Suprapubic skin (tissue), 4 donors: Measurements from ENCODE around the gene TMUB1. TPM values are rescaled to one million over a fixed set of nuclear protein-coding genes. Genes with fewer than 3 reads are reported as not detected.
"Not testable (repeated sequence)": the region's sequence is repeated elsewhere in the genome, so short reads cannot be mapped to it uniquely, and the experiment has no call there.

Experiments
- DNase-seq, 2 donors: peaks; one replicate each; pipeline ENCODE4 v3.0.0-alpha.2; 2019; ENCODE audit warnings: low spot score in 2 of 2
- H3K27ac ChIP-seq: fragments of 200-600 bp; sonication (generic); one replicate; pipeline ENCODE4 v1.5.1; 2019
- H3K27me3 ChIP-seq: fragments of 200-600 bp; sonication (generic); one replicate; pipeline ENCODE4 v1.5.1; 2019
- H3K36me3 ChIP-seq: fragments of 200-600 bp; sonication (generic); one replicate; pipeline ENCODE4 v1.5.1; 2019
- H3K4me1 ChIP-seq: fragments of 200-600 bp; sonication (generic); one replicate; pipeline ENCODE4 v1.5.1; 2019
- H3K4me3 ChIP-seq: fragments of 200-600 bp; sonication (generic); one replicate; pipeline ENCODE4 v1.5.1; 2019; ENCODE audit warnings: mild to moderate bottlenecking
- H3K9me3 ChIP-seq: fragments of 200-600 bp; sonication (generic); one replicate; pipeline ENCODE4 v1.5.1; 2019
- EP300 ChIP-seq: sonication (generic); formaldehyde crosslinking; IDR thresholded peaks from one replicate; pipeline ENCODE4 v1.6.1; 2017; ENCODE audit warnings: antibody characterized with exemption
- POLR2A ChIP-seq, 2 donors: fragments of 450-650 bp; IDR thresholded peaks; one replicate each; pipeline ENCODE4 v1.6.1; 2017; ENCODE audit warnings: antibody characterized with exemption in 2 of 2, mild to moderate bottlenecking in 2 of 2, moderate library complexity in 2 of 2
- POLR2AphosphoS5 ChIP-seq, 3 donors: sonication (generic); formaldehyde crosslinking; IDR thresholded peaks; one replicate each; pipeline ENCODE4 v1.6.1; 2017; ENCODE audit warnings: antibody characterized with exemption in 3 of 3
- WGBS: methylation state at CpG from one replicate; pipeline ENCODE4 v1.1.5; 2018; 5-methylcytosine and 5-hydroxymethylcytosine counted together
- total RNA-seq, 4 donors: library from RNA; depleted of rRNA; stranded (reverse); fragments of >200 nt; gene quantifications; one replicate each; pipeline ENCODE4 v1.1.0, GENCODE V29; 2016
- TF ChIP-seq, protein P1 (sequence below), 2 donors: fragments of 200-600 bp in 1 of 2; fragments of 450-650 bp in 1 of 2; sonication (generic) in 1 of 2; IDR thresholded peaks; one replicate each; pipeline ENCODE4 v1.5.1; 2016 to 2019; ENCODE audit warnings: antibody characterized with exemption in 2 of 2, mild to moderate bottlenecking in 1 of 2, moderate library complexity in 1 of 2

The TMUB1 gene
- total RNA-seq, 4 donors from 2014 or later: 32.5 to 50.3 (median 45.7) TPM

DNA sequence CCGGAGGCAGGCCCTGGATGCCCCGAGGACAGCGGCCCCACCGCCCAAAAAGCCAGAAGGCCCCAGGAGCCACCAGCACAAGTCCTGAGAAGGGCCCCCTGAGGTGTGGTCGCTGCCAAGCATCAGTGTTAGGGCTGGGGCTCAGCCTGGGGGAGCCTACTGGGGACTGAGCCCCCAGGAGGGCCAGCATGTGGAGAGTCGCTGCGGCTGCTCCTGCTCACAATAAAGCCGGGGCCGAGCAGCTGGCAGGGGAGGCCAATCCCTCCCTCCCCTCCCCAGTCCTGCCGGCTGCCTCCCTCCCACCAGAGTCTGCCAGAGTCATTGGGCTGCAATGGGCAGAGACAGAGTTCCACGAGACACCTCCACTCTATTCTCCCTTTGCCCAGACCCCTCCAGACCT lies 38.0 kb downstream of the TMUB1 start:
- no peaks in the 10 kb centered on the region for H3K27me3 ChIP-seq
- peaks cover 6% of the 10 kb centered on the region for H3K4me1 ChIP-seq
- H3K36me3 ChIP-seq: peaks cover 42% of the 10 kb centered on the region
- H3K9me3 ChIP-seq: no peaks in the 10 kb centered on the region
- no peak for TF ChIP-seq POLR2AphosphoS5 (IDR thresholded peaks at IDR 0.05)
- TF ChIP-seq POLR2A (IDR thresholded peaks at IDR 0.05): no peak
- no peak for TF ChIP-seq EP300
- TF ChIP-seq, protein P1, sequence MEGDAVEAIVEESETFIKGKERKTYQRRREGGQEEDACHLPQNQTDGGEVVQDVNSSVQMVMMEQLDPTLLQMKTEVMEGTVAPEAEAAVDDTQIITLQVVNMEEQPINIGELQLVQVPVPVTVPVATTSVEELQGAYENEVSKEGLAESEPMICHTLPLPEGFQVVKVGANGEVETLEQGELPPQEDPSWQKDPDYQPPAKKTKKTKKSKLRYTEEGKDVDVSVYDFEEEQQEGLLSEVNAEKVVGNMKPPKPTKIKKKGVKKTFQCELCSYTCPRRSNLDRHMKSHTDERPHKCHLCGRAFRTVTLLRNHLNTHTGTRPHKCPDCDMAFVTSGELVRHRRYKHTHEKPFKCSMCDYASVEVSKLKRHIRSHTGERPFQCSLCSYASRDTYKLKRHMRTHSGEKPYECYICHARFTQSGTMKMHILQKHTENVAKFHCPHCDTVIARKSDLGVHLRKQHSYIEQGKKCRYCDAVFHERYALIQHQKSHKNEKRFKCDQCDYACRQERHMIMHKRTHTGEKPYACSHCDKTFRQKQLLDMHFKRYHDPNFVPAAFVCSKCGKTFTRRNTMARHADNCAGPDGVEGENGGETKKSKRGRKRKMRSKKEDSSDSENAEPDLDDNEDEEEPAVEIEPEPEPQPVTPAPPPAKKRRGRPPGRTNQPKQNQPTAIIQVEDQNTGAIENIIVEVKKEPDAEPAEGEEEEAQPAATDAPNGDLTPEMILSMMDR (IDR thresholded peaks at IDR 0.05): no peak
- no peak overlapping the region for H3K4me3 ChIP-seq
- DNase-seq: no peak
- H3K27ac ChIP-seq: no peak overlapping the region
- WGBS: 83% methylated on average over 1 of the region's 11 CpGs

DNA sequence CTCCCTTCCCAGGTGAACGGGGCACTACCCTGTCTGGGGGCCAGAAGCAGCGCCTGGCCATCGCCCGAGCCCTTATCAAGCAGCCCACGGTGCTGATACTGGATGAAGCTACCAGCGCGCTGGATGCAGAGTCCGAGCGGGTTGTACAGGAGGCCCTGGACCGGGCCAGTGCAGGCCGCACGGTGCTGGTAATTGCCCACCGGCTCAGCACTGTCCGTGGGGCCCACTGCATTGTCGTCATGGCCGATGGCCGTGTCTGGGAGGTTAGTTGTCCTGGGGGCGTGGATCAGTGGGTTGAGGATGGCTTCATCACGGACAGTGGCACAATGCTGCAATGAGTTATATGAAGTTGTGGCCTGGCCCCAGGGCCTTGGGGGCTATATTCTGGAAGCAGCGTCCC lies 39.3 kb downstream of the TMUB1 start:
- no peak for TF ChIP-seq POLR2AphosphoS5 (IDR thresholded peaks at IDR 0.05)
- TF ChIP-seq, protein P1 (IDR thresholded peaks at IDR 0.05): no peak
- TF ChIP-seq EP300: no peak
- no peak for TF ChIP-seq POLR2A (IDR thresholded peaks at IDR 0.05)
- no peaks in the 10 kb centered on the region for H3K9me3 ChIP-seq
- H3K36me3 ChIP-seq: peaks cover 42% of the 10 kb centered on the region
- H3K4me3 ChIP-seq: no peak overlapping the region
- no peak overlapping the region for H3K27ac ChIP-seq
- H3K27me3 ChIP-seq: no peaks in the 10 kb centered on the region
- H3K4me1 ChIP-seq: peaks cover 17% of the 10 kb centered on the region
- DNase-seq: no peak
- 93% methylated on average over 9 of the region's 20 CpGs for WGBS

DNA sequence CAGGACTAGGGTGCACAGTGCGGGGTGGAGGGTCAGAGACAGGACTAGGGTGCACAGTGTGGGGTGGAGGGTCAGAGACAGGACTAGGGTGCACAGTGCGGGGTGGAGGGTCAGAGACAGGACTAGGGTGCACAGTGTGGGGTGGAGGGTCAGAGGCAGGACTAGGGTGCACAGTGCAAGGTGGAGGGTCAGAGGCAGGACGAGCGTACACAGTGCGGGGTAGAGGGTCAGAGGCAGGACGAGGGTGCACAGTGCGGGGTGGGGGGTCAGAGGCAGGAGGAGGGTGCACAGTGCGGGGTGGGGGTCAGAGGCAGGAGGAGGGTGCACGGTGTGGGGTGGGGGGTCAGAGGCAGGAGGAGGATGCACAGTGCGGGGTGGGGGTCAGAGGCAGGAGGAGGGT lies 39.8 kb downstream of the TMUB1 start:
- H3K27ac ChIP-seq, H3K4me3 ChIP-seq, DNase-seq, H3K27me3 ChIP-seq, H3K9me3 ChIP-seq: not testable (repeated sequence)
- Histone ChIP-seq H3K36me3 (peaks cover 42% of the 10 kb centered on the region), H3K4me1 (peaks cover 22% of the 10 kb centered on the region)
- WGBS: 85% methylated on average over 10 of the region's 10 CpGs

GRCh38 chr7:151040616-151041375 lies 42.5 kb downstream of the TMUB1 start:
- Histone ChIP-seq H3K27me3 (no peaks in the 10 kb centered on the region), H3K4me3 (no peak overlapping the region), H3K36me3 (peaks cover 64% of the 10 kb centered on the region), H3K27ac (no peak overlapping the region), H3K9me3 (no peaks in the 10 kb centered on the region), H3K4me1 (peaks cover 18% of the 10 kb centered on the region)
- TF ChIP-seq POLR2A (IDR thresholded peaks at IDR 0.05): no peak
- no peak for TF ChIP-seq EP300
- TF ChIP-seq POLR2AphosphoS5 (IDR thresholded peaks at IDR 0.05): no peak
- TF ChIP-seq, protein P1 (IDR thresholded peaks at IDR 0.05): no peak
- DNase-seq: no peak
- 97% methylated on average over 24 of the region's 30 CpGs for WGBS

- H3K36me3 ChIP-seq: peaks cover 64% of the 10 kb centered on the region
- H3K27ac ChIP-seq: no peak overlapping the region
Observed at GRCh38 chr7:151039850-151040548, 43.3 kb downstream of the TMUB1 start.

More at GRCh38 chr7:151039850-151040548, 43.3 kb downstream of the TMUB1 start:
- Histone ChIP-seq H3K27me3 (no peaks in the 10 kb centered on the region), H3K9me3 (no peaks in the 10 kb centered on the region), H3K4me1 (peaks cover 18% of the 10 kb centered on the region), H3K4me3 (no peak overlapping the region)
- TF ChIP-seq POLR2AphosphoS5 (IDR thresholded peaks at IDR 0.05) (no peak), EP300 (no peak), POLR2A (IDR thresholded peaks at IDR 0.05) (no peak)
- TF ChIP-seq, protein P1 (IDR thresholded peaks at IDR 0.05): no peak
- 76% methylated on average over 15 of the region's 18 CpGs for WGBS
- no peak for DNase-seq
